Measurements from ENCODE around the gene SGMS1. TPM values are rescaled to one million over a fixed set of nuclear protein-coding genes. Genes with fewer than 3 reads are reported as not detected.
"Not testable (repeated sequence)": the region's sequence is repeated elsewhere in the genome, so short reads cannot be mapped to it uniquely, and the experiment has no call there.

The SGMS1 gene
- total RNA-seq, 2 experiments from 2014 or later = 8.1 to 8.8 TPM

- no peak overlapping the region for H3K27ac Mint-ChIP-seq
- CTCF ChIA-PET = no interaction called here
- DNase-seq = no peak
- intact Hi-C loops (cut with micrococcal nuclease) = no loop called here
- no peaks in the 10 kb centered on the region for H3K9me3 Mint-ChIP-seq
- H3K27me3 Mint-ChIP-seq (ENCODE audit: low read depth) = peaks cover 19% of the 10 kb centered on the region
- no peak overlapping the region for H3K4me3 Mint-ChIP-seq
- H3K36me3 Mint-ChIP-seq (ENCODE audit: low read depth) = no peaks in the 10 kb centered on the region
- no peaks in the 10 kb centered on the region for H3K4me1 Mint-ChIP-seq (ENCODE audit: low read depth)
These were observed 342.4 kb downstream of the SGMS1 start for GRCh38 chr10:50281210-50281966.

DNA sequence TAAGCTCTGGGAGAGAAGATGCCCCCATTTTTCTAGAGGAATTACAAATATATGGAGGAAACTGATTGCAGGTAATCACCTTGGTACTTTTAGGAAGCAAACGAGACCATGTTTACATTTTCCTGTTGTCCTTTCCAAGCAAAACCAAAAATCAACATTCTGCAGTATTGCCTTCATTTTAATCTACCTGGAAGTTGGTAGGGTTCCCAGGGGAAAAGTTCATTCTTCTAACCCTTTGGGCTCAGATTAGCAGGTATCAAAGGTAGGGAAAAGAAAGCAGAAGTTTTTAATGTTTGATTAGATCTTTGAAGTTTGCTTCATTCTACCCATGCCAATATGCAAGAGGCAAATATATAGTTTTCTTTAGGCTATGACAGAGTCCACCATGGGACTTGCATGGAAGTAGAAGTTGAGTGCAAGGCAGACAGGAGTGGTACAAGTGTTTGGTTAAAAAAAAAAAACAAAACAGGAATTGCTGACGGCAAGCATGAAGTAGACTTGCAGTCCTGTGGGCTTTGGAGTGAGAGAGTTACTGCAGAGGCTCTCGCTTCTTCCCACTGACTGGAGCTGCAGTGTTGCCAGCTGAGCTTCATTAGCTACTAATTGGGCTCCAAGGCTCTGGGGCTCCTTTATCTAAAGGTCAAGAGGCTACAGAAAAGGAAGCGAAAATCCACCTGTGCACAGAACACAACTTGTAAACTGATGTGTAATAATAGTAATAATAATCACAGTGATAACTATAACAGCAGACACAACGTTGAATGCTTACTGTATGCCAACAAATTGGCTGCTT lies 343.5 kb downstream of the SGMS1 start:
- H3K27me3 Mint-ChIP-seq (ENCODE audit: low read depth) = peaks cover 19% of the 10 kb centered on the region
- H3K36me3 Mint-ChIP-seq (ENCODE audit: low read depth) = no peaks in the 10 kb centered on the region
- H3K9me3 Mint-ChIP-seq = no peaks in the 10 kb centered on the region
- no peak overlapping the region for H3K27ac Mint-ChIP-seq
- H3K4me1 Mint-ChIP-seq (ENCODE audit: low read depth) = no peaks in the 10 kb centered on the region
- CTCF ChIA-PET = no interaction called here
- intact Hi-C loops (cut with micrococcal nuclease) = no loop called here
- H3K4me3 Mint-ChIP-seq = no peak overlapping the region
- DNase-seq = no peak

DNA sequence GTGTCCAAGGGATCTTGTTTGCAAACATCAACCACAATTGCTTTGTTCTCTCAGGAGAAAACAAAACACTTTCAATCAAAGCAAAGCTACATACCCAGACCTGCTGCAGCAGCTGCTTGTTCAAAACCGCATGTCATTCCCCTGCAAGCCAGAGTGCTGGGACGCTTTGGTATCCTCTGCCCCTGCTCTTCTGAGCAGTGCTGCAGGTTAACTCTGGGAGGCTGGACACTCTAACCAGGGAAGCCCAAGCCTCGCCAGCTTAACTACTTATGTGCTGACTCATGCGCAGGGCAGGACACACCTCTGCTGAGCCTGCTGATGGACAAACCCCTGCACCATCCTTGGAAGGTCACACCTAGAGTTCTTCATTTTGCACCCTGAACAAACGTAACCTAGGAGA lies 344.3 kb downstream of the SGMS1 start:
- no peaks in the 10 kb centered on the region for H3K4me1 Mint-ChIP-seq (ENCODE audit: low read depth)
- intact Hi-C loops (cut with micrococcal nuclease) = loop anchor here (5.0 kb wide), 1 partner anchor 687 kb away; no protein-coding TSS in a partner anchor
- no peak overlapping the region for H3K4me3 Mint-ChIP-seq
- no peak overlapping the region for H3K27ac Mint-ChIP-seq
- H3K36me3 Mint-ChIP-seq (ENCODE audit: low read depth) = no peaks in the 10 kb centered on the region
- CTCF ChIA-PET = no interaction called here
- no peaks in the 10 kb centered on the region for H3K9me3 Mint-ChIP-seq
- DNase-seq = no peak
- peaks cover 19% of the 10 kb centered on the region for H3K27me3 Mint-ChIP-seq (ENCODE audit: low read depth)

DNA sequence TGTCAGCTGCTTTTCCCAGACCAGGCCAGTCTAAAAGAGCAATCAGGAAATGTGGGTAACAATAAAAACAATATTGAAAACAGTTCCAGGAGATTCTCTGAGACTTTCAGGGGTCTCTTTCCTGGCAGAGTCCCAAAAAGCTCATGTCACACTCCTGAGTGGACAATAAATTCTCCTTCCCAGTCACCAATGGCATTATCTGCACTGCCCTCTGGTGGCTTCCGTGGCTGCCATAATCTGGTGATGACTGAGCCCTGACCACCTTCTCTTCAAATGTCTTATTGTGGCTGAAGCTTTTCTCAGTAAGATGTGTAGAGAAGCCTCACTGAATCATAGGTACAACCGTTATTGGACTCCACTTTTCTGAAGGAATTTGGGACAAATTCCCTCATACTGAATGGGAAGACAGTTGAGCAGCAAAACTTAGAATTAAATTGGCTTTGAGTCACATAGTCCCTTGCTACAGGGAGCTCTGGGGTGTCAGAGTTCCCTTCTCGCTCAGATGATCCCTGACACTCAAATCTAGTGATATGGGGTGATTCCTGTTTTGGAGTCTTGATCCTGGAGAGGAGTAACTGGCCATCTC lies 348.0 kb downstream of the SGMS1 start:
- peak; percentile 56 for DNase-seq
- intact Hi-C loops (cut with micrococcal nuclease) = loop anchor here (5.0 kb wide), 1 partner anchor 683 kb away; no protein-coding TSS in a partner anchor
- H3K9me3 Mint-ChIP-seq = no peaks in the 10 kb centered on the region
- H3K4me1 Mint-ChIP-seq (ENCODE audit: low read depth) = no peaks in the 10 kb centered on the region
- H3K27ac Mint-ChIP-seq = no peak overlapping the region
- H3K36me3 Mint-ChIP-seq (ENCODE audit: low read depth) = no peaks in the 10 kb centered on the region
- H3K4me3 Mint-ChIP-seq = no peak overlapping the region
- CTCF ChIA-PET = interaction anchor here (0.6 to 1.6 kb wide), 8 partner anchors 9 to 699 kb away, joined by 3 to 4 read pairs (median 3); no protein-coding TSS in a partner anchor
- H3K27me3 Mint-ChIP-seq (ENCODE audit: low read depth) = peaks cover 10% of the 10 kb centered on the region

GRCh38 chr10:50272531-50272930 lies 351.2 kb downstream of the SGMS1 start:
- H3K4me1 Mint-ChIP-seq (ENCODE audit: low read depth) = no peaks in the 10 kb centered on the region
- peaks cover 3% of the 10 kb centered on the region for H3K27me3 Mint-ChIP-seq (ENCODE audit: low read depth)
- H3K27ac Mint-ChIP-seq = no peak overlapping the region
- H3K9me3 Mint-ChIP-seq = no peaks in the 10 kb centered on the region
- intact Hi-C loops (cut with micrococcal nuclease) = no loop called here
- H3K4me3 Mint-ChIP-seq = no peak overlapping the region
- CTCF ChIA-PET = no interaction called here
- DNase-seq = no peak
- H3K36me3 Mint-ChIP-seq (ENCODE audit: low read depth) = no peaks in the 10 kb centered on the region

- Mint-ChIP-seq H3K4me1 (ENCODE audit: low read depth) (no peaks in the 10 kb centered on the region), H3K27ac (no peak overlapping the region), H3K4me3 (no peak overlapping the region), H3K36me3 (ENCODE audit: low read depth) (no peaks in the 10 kb centered on the region), H3K27me3 (ENCODE audit: low read depth) (peaks cover 2% of the 10 kb centered on the region), H3K9me3 (no peaks in the 10 kb centered on the region)
- intact Hi-C loops (cut with micrococcal nuclease) = no loop called here
- DNase-seq = no peak
- CTCF ChIA-PET = no interaction called here
These were observed 352.0 kb downstream of the SGMS1 start for GRCh38 chr10:50271564-50272250.

- H3K36me3 Mint-ChIP-seq (ENCODE audit: low read depth); H3K4me3 Mint-ChIP-seq; intact Hi-C loops (cut with micrococcal nuclease); H3K9me3 Mint-ChIP-seq; CTCF ChIA-PET; DNase-seq; H3K27ac Mint-ChIP-seq; H3K4me1 Mint-ChIP-seq (ENCODE audit: low read depth): not testable (repeated sequence)
- peaks cover 25% of the 10 kb centered on the region for H3K27me3 Mint-ChIP-seq (ENCODE audit: low read depth)
These were observed 355.9 kb downstream of the SGMS1 start for GRCh38 chr10:50267877-50268276.

DNA sequence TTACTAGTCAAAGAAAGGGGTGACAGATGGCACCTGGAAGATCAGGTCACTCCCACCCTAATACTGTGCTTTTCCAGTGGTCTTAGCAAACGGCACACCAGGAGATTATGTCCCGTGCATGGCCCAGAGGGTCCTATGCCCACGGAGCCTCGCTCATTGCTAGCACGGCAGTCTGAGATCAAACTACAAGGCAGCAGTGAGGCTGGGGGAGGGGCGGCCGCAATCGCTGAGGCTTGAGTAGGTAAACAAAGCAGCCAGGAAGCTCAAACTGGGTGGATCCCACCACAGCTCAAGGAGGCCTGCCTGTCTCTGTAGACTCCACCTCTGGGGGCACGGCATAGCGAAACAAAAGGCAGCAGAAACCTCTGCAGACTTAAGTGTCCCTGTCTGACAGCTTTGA lies 361.1 kb downstream of the SGMS1 start:
- CTCF ChIA-PET; DNase-seq; H3K4me1 Mint-ChIP-seq (ENCODE audit: low read depth); H3K27ac Mint-ChIP-seq; H3K36me3 Mint-ChIP-seq (ENCODE audit: low read depth); intact Hi-C loops (cut with micrococcal nuclease); H3K9me3 Mint-ChIP-seq; H3K4me3 Mint-ChIP-seq: not testable (repeated sequence)
- peaks cover 47% of the 10 kb centered on the region for H3K27me3 Mint-ChIP-seq (ENCODE audit: low read depth)

GRCh38 chr10:50260791-50261281 lies 362.9 kb downstream of the SGMS1 start:
- Mint-ChIP-seq H3K4me1 (ENCODE audit: low read depth) (no peaks in the 10 kb centered on the region), H3K36me3 (ENCODE audit: low read depth) (no peaks in the 10 kb centered on the region), H3K9me3 (no peaks in the 10 kb centered on the region), H3K27ac (no peak overlapping the region), H3K27me3 (ENCODE audit: low read depth) (peaks cover 46% of the 10 kb centered on the region), H3K4me3 (no peak overlapping the region)
- intact Hi-C loops (cut with micrococcal nuclease) = no loop called here
- CTCF ChIA-PET = no interaction called here
- DNase-seq = no peak

Other genes starting within 250 kb of the SGMS1 start
- 1 to 10 TPM; 3.9 to 4.6 TPM for gene ASAH2B, start 116.0 kb upstream of the SGMS1 start, total RNA-seq

Measured in activated naive CD4-positive, alpha-beta T cell treated with anti-CD3 and anti-CD28 coated beads for 36 hours (primary cell).